Ectodermal cell (in vitro differentiated cells): ENCODE results near the gene NUMA1.

Experiments
- H3K27ac ChIP-seq: 2 replicates; pipeline ENCODE4 v1.7.0; 2013; ENCODE audit warnings: mild to moderate bottlenecking, low read depth, low read length; ENCODE audit not compliant: insufficient read depth, poor library complexity, severe bottlenecking
- H3K27me3 ChIP-seq: 2 replicates; pipeline ENCODE4 v1.7.0; 2013; ENCODE audit warnings: mild to moderate bottlenecking, low read length; ENCODE audit not compliant: insufficient read depth, control insufficient read depth, poor library complexity, severe bottlenecking
- H3K36me3 ChIP-seq: one replicate; pipeline ENCODE4 v1.7.0; 2013; ENCODE audit warnings: low read length; ENCODE audit not compliant: control insufficient read depth, insufficient read depth
- H3K4me1 ChIP-seq: one replicate; pipeline ENCODE4 v1.7.0; 2013; ENCODE audit warnings: low read length; ENCODE audit not compliant: control insufficient read depth, insufficient read depth
- H3K4me3 ChIP-seq: 2 replicates; pipeline ENCODE4 v1.7.0; 2013; ENCODE audit warnings: low read depth, low read length, control low read depth; ENCODE audit not compliant: insufficient read depth
- H3K9me3 ChIP-seq: 2 replicates; pipeline ENCODE4 v1.7.0; 2013; ENCODE audit warnings: mild to moderate bottlenecking, low read length, moderate library complexity; ENCODE audit not compliant: control insufficient read depth
- whole genome bisulfite sequencing, 2 experiments: methylation state at CpG; one replicate each; pipeline ENCODE4 v1.1.7; 2013; ENCODE audit warnings: missing lambda C conversion rate in 2 of 2; 5-methylcytosine and 5-hydroxymethylcytosine counted together

NUMA1 gene

DNA sequence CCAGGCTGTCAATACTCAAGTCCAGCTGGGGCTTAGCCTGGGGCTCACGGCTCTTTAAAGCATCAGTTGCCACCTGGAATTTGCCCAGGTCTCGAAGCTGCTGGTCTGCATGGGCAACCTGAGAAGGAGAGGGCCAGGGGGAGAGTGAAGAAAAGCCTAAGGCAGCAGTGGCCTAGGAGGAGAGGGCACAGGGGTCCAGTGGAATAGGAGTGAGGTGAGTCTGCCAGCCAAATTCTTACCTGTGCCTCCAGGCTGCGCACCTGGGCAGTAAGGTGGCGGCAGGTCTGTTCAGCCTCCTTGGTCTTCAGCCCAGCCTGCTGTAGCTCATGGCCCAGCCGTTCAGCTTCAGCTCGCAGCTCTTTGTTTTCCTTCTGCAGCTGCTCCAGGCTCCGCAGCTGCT is 71.6 kb downstream of the NUMA1 start:
- no peak overlapping the region for H3K4me3 ChIP-seq
- no peaks in the 10 kb centered on the region for H3K9me3 ChIP-seq
- WGBS, 2 experiments: 95 to 96% methylated on average over 7 of the region's 7 CpGs
- H3K27me3 ChIP-seq: no peaks in the 10 kb centered on the region
- H3K36me3 ChIP-seq: peaks cover 68% of the 10 kb centered on the region
- H3K27ac ChIP-seq: no peak overlapping the region
- no peaks in the 10 kb centered on the region for H3K4me1 ChIP-seq

DNA sequence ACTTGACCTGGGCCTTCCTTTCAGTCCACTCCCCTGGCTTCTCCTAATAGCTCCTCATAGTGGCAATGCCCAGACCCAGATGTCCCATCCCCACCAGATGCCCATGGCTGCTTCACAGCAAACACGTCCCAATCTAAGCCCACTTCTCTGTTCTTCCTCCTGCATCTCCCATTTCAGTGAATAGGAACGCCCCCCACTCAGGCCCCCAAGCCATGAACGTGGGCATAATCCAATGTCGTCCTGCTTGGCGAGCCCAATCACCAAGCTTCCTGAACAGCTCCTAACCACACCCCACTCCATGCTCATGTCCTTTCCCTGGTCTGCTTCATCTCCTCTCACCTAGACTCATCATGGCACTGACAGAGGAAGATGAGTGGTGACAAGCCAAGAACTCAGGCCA is 72.8 kb downstream of the NUMA1 start:
- no peaks in the 10 kb centered on the region for H3K27me3 ChIP-seq
- no peaks in the 10 kb centered on the region for H3K4me1 ChIP-seq
- H3K4me3 ChIP-seq: no peak overlapping the region
- H3K36me3 ChIP-seq: peaks cover 67% of the 10 kb centered on the region
- H3K9me3 ChIP-seq: no peaks in the 10 kb centered on the region
- 95% methylated on average over 5 of the region's 5 CpGs for WGBS, 2 experiments
- H3K27ac ChIP-seq: no peak overlapping the region

DNA sequence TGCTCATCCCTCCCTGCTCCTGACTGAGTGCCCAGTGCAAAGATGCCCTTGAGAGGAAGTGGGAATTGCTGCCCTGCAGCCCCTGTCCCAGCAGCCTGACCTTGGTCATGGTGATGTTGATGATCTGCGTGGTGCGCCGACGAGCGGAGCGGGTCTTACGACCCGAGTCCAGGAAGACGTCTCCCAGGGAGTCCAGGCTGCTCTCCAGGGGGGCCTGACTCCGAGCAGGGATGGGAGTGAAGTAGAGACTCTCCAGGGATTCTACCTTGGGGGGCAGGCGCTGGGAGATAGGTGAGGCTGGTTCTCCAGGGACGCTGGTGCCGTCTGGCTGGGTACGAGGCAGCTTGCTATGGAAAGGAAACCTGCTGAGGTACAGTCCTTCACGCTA is 73.3 kb downstream of the NUMA1 start:
- Histone ChIP-seq H3K9me3 (no peaks in the 10 kb centered on the region), H3K4me3 (no peak overlapping the region), H3K27ac (no peak overlapping the region), H3K27me3 (no peaks in the 10 kb centered on the region), H3K4me1 (no peaks in the 10 kb centered on the region), H3K36me3 (peaks cover 62% of the 10 kb centered on the region)
- 95 to 98% methylated on average over 15 of the region's 15 CpGs for WGBS, 2 experiments

DNA sequence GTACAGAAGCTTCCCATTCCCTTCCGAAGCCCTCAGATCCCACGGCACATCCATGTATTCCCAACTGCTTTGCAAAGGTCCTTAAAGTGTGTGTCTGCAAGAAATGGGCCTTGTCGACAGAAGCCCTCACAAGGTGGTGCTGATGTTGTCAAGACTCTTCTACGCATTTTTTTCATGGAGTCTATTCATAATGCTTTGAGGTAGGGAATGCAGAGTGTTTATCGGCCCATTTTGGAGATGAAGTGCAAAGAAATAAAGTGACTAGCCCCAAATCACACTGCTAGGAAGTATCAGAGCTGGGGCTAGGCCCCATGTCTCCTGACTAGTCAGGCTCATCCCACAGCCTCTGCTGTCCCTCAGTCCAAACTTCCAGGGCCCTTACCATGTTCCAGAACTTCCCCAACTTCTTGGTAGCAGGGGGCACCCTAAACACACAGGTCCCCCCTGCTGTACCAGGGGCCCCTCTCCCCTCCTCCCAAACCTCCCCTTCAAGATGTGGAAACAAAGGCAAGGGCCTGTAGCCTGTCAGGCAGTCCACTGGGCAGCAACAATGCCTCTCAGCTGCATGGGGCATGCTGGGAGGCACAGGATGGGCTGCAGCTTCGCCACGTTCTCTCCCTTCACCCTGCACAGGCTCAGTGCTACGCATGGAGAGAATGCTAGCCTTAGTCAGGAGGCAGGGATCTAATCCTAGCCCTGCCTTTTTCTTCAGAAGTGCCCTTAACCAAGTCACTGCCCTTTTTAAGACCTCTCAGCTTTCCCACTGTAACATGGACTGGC is 73.8 kb downstream of the NUMA1 start:
- H3K4me1 ChIP-seq: no peaks in the 10 kb centered on the region
- H3K36me3 ChIP-seq: peaks cover 56% of the 10 kb centered on the region
- WGBS, 2 experiments: 93 to 94% methylated on average over 8 of the region's 8 CpGs
- no peak overlapping the region for H3K27ac ChIP-seq
- no peak overlapping the region for H3K4me3 ChIP-seq
- H3K27me3 ChIP-seq: no peaks in the 10 kb centered on the region
- H3K9me3 ChIP-seq: no peaks in the 10 kb centered on the region

DNA sequence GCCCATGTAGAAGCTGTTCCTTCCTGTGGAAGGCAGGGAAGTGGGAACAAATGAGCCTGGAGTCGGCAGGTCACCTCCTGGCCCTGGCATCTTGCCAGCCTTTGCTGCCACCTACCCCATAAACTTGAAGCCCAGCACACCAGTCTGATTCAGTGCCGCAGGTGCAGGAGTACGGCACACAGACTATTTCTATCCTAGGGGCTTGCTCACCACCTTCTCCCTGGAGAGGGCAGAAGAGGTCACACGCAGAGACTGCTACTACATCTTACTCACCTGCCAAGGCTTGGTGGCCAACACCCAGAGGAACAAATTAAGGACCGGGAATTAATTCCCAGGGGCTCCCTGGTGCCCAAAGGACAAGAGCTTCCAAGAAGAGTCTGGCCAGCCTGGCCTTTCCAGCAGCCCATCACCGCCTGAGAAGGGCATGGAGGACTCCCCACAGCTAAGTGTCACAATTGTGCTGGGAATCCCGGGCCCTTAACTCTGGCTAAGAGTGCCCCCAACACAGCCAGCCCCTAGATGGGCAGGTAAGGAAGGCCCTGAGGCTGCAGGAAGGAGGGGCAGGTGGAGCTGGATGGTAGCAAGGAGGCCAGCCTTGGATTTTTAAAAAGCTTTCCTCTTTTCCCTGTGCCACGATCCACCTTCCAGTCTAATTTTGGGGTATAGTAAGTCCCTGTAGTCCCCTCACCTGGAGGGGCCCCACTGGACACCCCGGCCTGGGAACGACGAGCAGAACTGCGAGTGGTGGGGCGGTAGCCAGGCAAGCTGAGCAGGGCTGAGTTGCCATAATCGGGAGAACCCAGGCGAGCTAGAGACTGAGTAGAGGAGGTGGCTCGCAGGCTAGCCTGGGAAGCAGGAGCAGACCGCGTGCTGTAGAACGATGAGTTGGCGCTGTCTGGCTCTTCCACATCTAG is 74.7 kb downstream of the NUMA1 start:
- Histone ChIP-seq H3K4me3 (no peak overlapping the region), H3K4me1 (no peaks in the 10 kb centered on the region), H3K27ac (peak overlapping the region; percentile 36), H3K9me3 (no peaks in the 10 kb centered on the region), H3K36me3 (peaks cover 61% of the 10 kb centered on the region), H3K27me3 (no peaks in the 10 kb centered on the region)
- 95 to 96% methylated on average over 20 of the region's 20 CpGs for WGBS, 2 experiments

GRCh38 chr11:72004515-72005346 is 75.6 kb downstream of the NUMA1 start:
- Histone ChIP-seq H3K9me3 (no peaks in the 10 kb centered on the region), H3K27ac (no peak overlapping the region), H3K36me3 (peaks cover 61% of the 10 kb centered on the region), H3K4me1 (no peaks in the 10 kb centered on the region), H3K27me3 (no peaks in the 10 kb centered on the region), H3K4me3 (no peak overlapping the region)
- 96 to 97% methylated on average over 16 of the region's 16 CpGs for WGBS, 2 experiments

- no peaks in the 10 kb centered on the region for H3K9me3 ChIP-seq
- H3K4me3 ChIP-seq: no peak overlapping the region
- no peaks in the 10 kb centered on the region for H3K4me1 ChIP-seq
- peaks cover 61% of the 10 kb centered on the region for H3K36me3 ChIP-seq
- no peak overlapping the region for H3K27ac ChIP-seq
- no peaks in the 10 kb centered on the region for H3K27me3 ChIP-seq
- WGBS, 2 experiments: 95 to 98% methylated on average over 20 of the region's 20 CpGs
Measured at GRCh38 chr11:72003776-72004171, 76.6 kb downstream of the NUMA1 start.

DNA sequence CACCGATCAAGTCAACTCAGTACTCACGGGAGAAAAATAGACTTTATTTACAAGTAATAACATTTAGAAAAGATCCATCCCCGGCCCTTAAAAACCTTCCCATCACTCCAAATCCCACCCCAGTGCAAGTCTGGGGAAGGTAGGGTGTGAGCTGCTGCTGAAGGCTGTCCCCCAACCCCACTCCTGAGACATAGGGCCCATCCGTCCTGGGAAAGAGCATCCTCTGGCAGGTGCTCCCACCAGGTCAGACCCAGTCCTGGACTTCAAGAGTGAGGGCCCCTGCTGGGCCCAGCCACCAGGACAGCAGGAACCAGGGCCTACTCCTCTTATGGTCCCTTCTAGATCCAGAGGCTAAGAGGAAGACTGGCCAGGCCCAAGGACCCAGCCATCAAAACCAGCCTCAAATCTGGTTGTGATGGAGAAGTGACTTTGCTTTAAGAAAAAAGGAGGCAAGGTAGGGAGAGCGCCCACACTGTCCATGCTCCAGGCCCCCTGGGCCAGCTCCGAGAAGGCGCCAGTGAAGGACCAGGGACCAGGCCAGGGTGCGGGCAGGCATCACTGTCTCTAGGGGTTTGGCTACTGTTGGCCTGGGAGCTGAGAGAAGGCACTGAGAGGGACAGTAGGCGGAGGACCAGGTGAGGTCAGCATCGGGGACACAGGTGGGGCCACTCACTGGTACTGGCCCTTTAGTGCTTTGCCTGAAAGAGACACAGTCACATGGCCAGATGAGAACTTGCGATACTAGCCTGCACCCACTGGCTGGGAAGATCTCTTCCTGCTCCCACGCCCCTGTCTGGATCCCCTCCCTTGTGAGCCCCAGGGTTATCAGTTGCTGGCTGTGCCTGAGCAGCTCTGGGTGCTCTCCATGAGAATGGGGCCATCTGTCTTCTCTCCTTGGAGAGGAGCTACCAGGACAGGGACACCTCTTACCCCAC is 77.2 kb downstream of the NUMA1 start:
- no peaks in the 10 kb centered on the region for H3K27me3 ChIP-seq
- peak overlapping the region; percentile 26 for H3K27ac ChIP-seq
- 92 to 95% methylated on average over 11 to 12 of the region's 12 CpGs for WGBS, 2 experiments
- no peaks in the 10 kb centered on the region for H3K4me1 ChIP-seq
- no peaks in the 10 kb centered on the region for H3K9me3 ChIP-seq
- H3K36me3 ChIP-seq: peaks cover 55% of the 10 kb centered on the region
- H3K4me3 ChIP-seq: no peak overlapping the region

DNA sequence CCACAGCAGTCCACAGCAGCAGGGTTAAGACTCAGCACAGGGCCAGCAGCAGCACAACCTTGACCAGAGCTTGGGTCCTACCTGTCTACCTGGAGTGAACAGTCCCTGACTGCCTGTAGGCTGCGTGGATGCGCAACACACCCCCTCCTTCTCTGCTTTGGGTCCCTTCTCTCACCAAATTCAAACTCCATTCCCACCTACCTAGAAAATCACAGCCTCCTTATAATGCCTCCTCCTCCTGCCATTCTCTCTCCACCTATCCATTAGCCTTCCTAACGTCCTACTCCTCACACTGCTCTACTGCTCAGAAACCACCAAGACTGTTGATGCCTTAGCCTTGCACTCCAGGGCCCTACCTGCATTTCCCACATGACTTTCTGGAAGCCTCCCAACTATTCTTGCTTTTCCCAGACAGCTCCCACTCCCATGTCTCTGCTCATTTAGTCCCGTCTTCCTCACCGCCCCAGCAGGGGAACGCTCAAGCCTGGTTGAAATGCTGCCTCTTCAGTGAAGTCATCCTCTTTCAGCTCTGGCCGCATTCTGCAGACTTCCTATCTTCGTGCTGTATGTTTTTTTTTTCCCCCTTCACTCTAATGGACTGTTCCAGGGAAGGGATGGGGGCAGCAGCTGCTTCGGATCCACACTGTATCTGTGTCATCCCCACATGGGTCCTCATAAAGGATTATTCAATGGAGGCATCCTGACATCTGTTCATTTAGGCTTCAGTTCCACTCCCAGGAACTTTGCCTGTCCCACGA is 78.3 kb downstream of the NUMA1 start:
- Histone ChIP-seq H3K27ac (no peak overlapping the region), H3K36me3 (peaks cover 44% of the 10 kb centered on the region), H3K4me3 (no peak overlapping the region), H3K9me3 (no peaks in the 10 kb centered on the region), H3K4me1 (no peaks in the 10 kb centered on the region), H3K27me3 (no peaks in the 10 kb centered on the region)
- WGBS, 2 experiments: 86 to 93% methylated on average over 10 of the region's 10 CpGs
